Measurements from ENCODE around the gene DENND10. TPM values are rescaled to one million over a fixed set of nuclear protein-coding genes. Genes with fewer than 3 reads are reported as not detected.
"Not testable (repeated sequence)": the region's sequence is repeated elsewhere in the genome, so short reads cannot be mapped to it uniquely, and the experiment has no call there.

The DENND10 gene
- total RNA-seq, 1 experiment from 2014 or later = 35.2 TPM

- H3K4me2 ChIP-seq (ENCODE audit: low read depth, low read length, poor library complexity, severe bottlenecking) = no peak overlapping the region
- H3K4me1 ChIP-seq (ENCODE audit: low read length) = peaks cover 27% of the 10 kb centered on the region
- no peaks in the 10 kb centered on the region for H3K27me3 ChIP-seq (ENCODE audit: low read length)
- no peaks in the 10 kb centered on the region for H3K36me3 ChIP-seq (ENCODE audit: insufficient read depth, low read length)
- no peaks in the 10 kb centered on the region for H3K9me3 ChIP-seq (ENCODE audit: low read length)
- H4K20me1 ChIP-seq (ENCODE audit: insufficient read depth, low read depth, low read length) = no peaks in the 10 kb centered on the region
- H3K79me2 ChIP-seq (ENCODE audit: low read length) = peaks cover 19% of the 10 kb centered on the region
- no peak overlapping the region for H3K9ac ChIP-seq (ENCODE audit: low read length)
- no peak overlapping the region for H3K27ac ChIP-seq (ENCODE audit: low read length)
- no peaks in the 10 kb centered on the region for H3K9me2 ChIP-seq (replicated peaks; ENCODE audit: insufficient read depth, low read length)
- no peak for DNase-seq
- H3K4me3 ChIP-seq (ENCODE audit: low read length) = no peak overlapping the region
- H2AFZ ChIP-seq (ENCODE audit: low read length) = no peak overlapping the region; the same call in 1 of the 2 replicates
Observed at GRCh38 chr10:119103241-119103902, 541 bp upstream of the DENND10 start.

- Histone ChIP-seq H3K9ac (ENCODE audit: low read length) (peak overlapping the region; percentile 86), H3K27me3 (ENCODE audit: low read length) (no peaks in the 10 kb centered on the region), H4K20me1 (ENCODE audit: insufficient read depth, low read depth, low read length) (no peaks in the 10 kb centered on the region), H3K79me2 (ENCODE audit: low read length) (peaks cover 19% of the 10 kb centered on the region), H3K4me3 (ENCODE audit: low read length) (peak overlapping the region; percentile 87), H3K27ac (ENCODE audit: low read length) (0 out of 2 replicates have a peak overlapping the region, but pooled peaks have one; percentile 42), H3K9me3 (ENCODE audit: low read length) (no peaks in the 10 kb centered on the region), H3K9me2 (replicated peaks; ENCODE audit: insufficient read depth, low read length) (no peaks in the 10 kb centered on the region), H3K36me3 (ENCODE audit: insufficient read depth, low read length) (no peaks in the 10 kb centered on the region), H3K4me2 (ENCODE audit: low read depth, low read length, poor library complexity, severe bottlenecking) (peak overlapping the region; percentile 81), H2AFZ (ENCODE audit: low read length) (peak overlapping the region; percentile 65; the same call in 1 of the 2 replicates), H3K4me1 (ENCODE audit: low read length) (peaks cover 27% of the 10 kb centered on the region)
- DNase-seq = peak; percentile 52
Observed at GRCh38 chr10:119104654-119105015, 722 bp downstream of the DENND10 start.

- H3K9ac ChIP-seq (ENCODE audit: low read length) = peak overlapping the region; percentile 86
Observed at GRCh38 chr10:119105155-119105554, 1.2 kb downstream of the DENND10 start.

GRCh38 chr10:119105899-119106298 is 2.0 kb downstream of the DENND10 start:
- H3K9me3 ChIP-seq (ENCODE audit: low read length); H3K36me3 ChIP-seq (ENCODE audit: insufficient read depth, low read length); H3K27me3 ChIP-seq (ENCODE audit: low read length); H4K20me1 ChIP-seq (ENCODE audit: insufficient read depth, low read depth, low read length); H3K9ac ChIP-seq (ENCODE audit: low read length); H3K9me2 ChIP-seq (replicated peaks; ENCODE audit: insufficient read depth, low read length); H2AFZ ChIP-seq (ENCODE audit: low read length); H3K4me3 ChIP-seq (ENCODE audit: low read length); H3K27ac ChIP-seq (ENCODE audit: low read length); DNase-seq: not testable (repeated sequence)
- peaks cover 27% of the 10 kb centered on the region for H3K4me1 ChIP-seq (ENCODE audit: low read length)
- H3K79me2 ChIP-seq (ENCODE audit: low read length) = peaks cover 19% of the 10 kb centered on the region
- peak overlapping the region; percentile 81 for H3K4me2 ChIP-seq (ENCODE audit: low read depth, low read length, poor library complexity, severe bottlenecking)

More at GRCh38 chr10:119105155-119105554, 1.2 kb downstream of the DENND10 start:
- Histone ChIP-seq H3K27ac (ENCODE audit: low read length) (0 out of 2 replicates have a peak overlapping the region, but pooled peaks have one; percentile 42), H3K9me3 (ENCODE audit: low read length) (no peaks in the 10 kb centered on the region), H2AFZ (ENCODE audit: low read length) (no peak overlapping the region), H3K36me3 (ENCODE audit: insufficient read depth, low read length) (no peaks in the 10 kb centered on the region), H3K4me3 (ENCODE audit: low read length) (peak overlapping the region; percentile 87), H3K79me2 (ENCODE audit: low read length) (peaks cover 19% of the 10 kb centered on the region), H3K9me2 (replicated peaks; ENCODE audit: insufficient read depth, low read length) (no peaks in the 10 kb centered on the region), H3K4me1 (ENCODE audit: low read length) (peaks cover 27% of the 10 kb centered on the region), H4K20me1 (ENCODE audit: insufficient read depth, low read depth, low read length) (no peaks in the 10 kb centered on the region), H3K27me3 (ENCODE audit: low read length) (no peaks in the 10 kb centered on the region), H3K4me2 (ENCODE audit: low read depth, low read length, poor library complexity, severe bottlenecking) (peak overlapping the region; percentile 81)
- DNase-seq = no peak

- not testable (repeated sequence) for H3K4me3 ChIP-seq (ENCODE audit: low read length); H3K9me2 ChIP-seq (replicated peaks; ENCODE audit: insufficient read depth, low read length); H2AFZ ChIP-seq (ENCODE audit: low read length); H3K9me3 ChIP-seq (ENCODE audit: low read length); H3K27me3 ChIP-seq (ENCODE audit: low read length); H3K27ac ChIP-seq (ENCODE audit: low read length); H3K36me3 ChIP-seq (ENCODE audit: insufficient read depth, low read length); H4K20me1 ChIP-seq (ENCODE audit: insufficient read depth, low read depth, low read length); H3K9ac ChIP-seq (ENCODE audit: low read length); H3K4me2 ChIP-seq (ENCODE audit: low read depth, low read length, poor library complexity, severe bottlenecking); DNase-seq
- peaks cover 19% of the 10 kb centered on the region for H3K79me2 ChIP-seq (ENCODE audit: low read length)
- peaks cover 23% of the 10 kb centered on the region for H3K4me1 ChIP-seq (ENCODE audit: low read length)
Observed at GRCh38 chr10:119107106-119107505, 3.2 kb downstream of the DENND10 start.

- H3K27ac ChIP-seq (ENCODE audit: low read length); H2AFZ ChIP-seq (ENCODE audit: low read length); H3K9me3 ChIP-seq (ENCODE audit: low read length); H3K27me3 ChIP-seq (ENCODE audit: low read length); DNase-seq; H3K9me2 ChIP-seq (replicated peaks; ENCODE audit: insufficient read depth, low read length); H3K9ac ChIP-seq (ENCODE audit: low read length); H3K4me2 ChIP-seq (ENCODE audit: low read depth, low read length, poor library complexity, severe bottlenecking); H3K36me3 ChIP-seq (ENCODE audit: insufficient read depth, low read length); H4K20me1 ChIP-seq (ENCODE audit: insufficient read depth, low read depth, low read length); H3K4me3 ChIP-seq (ENCODE audit: low read length): not testable (repeated sequence)
- Histone ChIP-seq H3K4me1 (ENCODE audit: low read length) (peaks cover 17% of the 10 kb centered on the region), H3K79me2 (ENCODE audit: low read length) (peaks cover 19% of the 10 kb centered on the region)
Observed at GRCh38 chr10:119107771-119108170, 3.9 kb downstream of the DENND10 start.

GRCh38 chr10:119112056-119112455 is 8.1 kb downstream of the DENND10 start:
- no peak overlapping the region for H3K4me3 ChIP-seq (ENCODE audit: low read length)
- no peaks in the 10 kb centered on the region for H3K9me2 ChIP-seq (replicated peaks; ENCODE audit: insufficient read depth, low read length)
- no peaks in the 10 kb centered on the region for H3K27me3 ChIP-seq (ENCODE audit: low read length)
- peaks cover 16% of the 10 kb centered on the region for H3K36me3 ChIP-seq (ENCODE audit: insufficient read depth, low read length)
- no peaks in the 10 kb centered on the region for H3K4me1 ChIP-seq (ENCODE audit: low read length)
- no peak for DNase-seq
- H3K9ac ChIP-seq (ENCODE audit: low read length) = no peak overlapping the region
- H2AFZ ChIP-seq (ENCODE audit: low read length) = no peak overlapping the region
- H3K79me2 ChIP-seq (ENCODE audit: low read length) = no peaks in the 10 kb centered on the region
- no peaks in the 10 kb centered on the region for H4K20me1 ChIP-seq (ENCODE audit: insufficient read depth, low read depth, low read length)
- H3K27ac ChIP-seq (ENCODE audit: low read length) = no peak overlapping the region
- H3K4me2 ChIP-seq (ENCODE audit: low read depth, low read length, poor library complexity, severe bottlenecking) = no peak overlapping the region
- H3K9me3 ChIP-seq (ENCODE audit: low read length) = no peaks in the 10 kb centered on the region

GRCh38 chr10:119113751-119114732 is 10.1 kb downstream of the DENND10 start:
- Histone ChIP-seq H3K27me3 (ENCODE audit: low read length) (no peaks in the 10 kb centered on the region), H2AFZ (ENCODE audit: low read length) (no peak overlapping the region), H3K9ac (ENCODE audit: low read length) (no peak overlapping the region), H4K20me1 (ENCODE audit: insufficient read depth, low read depth, low read length) (no peaks in the 10 kb centered on the region), H3K4me1 (ENCODE audit: low read length) (no peaks in the 10 kb centered on the region), H3K4me2 (ENCODE audit: low read depth, low read length, poor library complexity, severe bottlenecking) (no peak overlapping the region), H3K9me3 (ENCODE audit: low read length) (no peaks in the 10 kb centered on the region), H3K27ac (ENCODE audit: low read length) (no peak overlapping the region), H3K79me2 (ENCODE audit: low read length) (no peaks in the 10 kb centered on the region), H3K36me3 (ENCODE audit: insufficient read depth, low read length) (peaks cover 21% of the 10 kb centered on the region), H3K4me3 (ENCODE audit: low read length) (no peak overlapping the region), H3K9me2 (replicated peaks; ENCODE audit: insufficient read depth, low read length) (no peaks in the 10 kb centered on the region)
- DNase-seq = no peak
